GM19351 (cell line): ENCODE measurements around the gene GMPR2.
"Not testable (repeated sequence)": the region's sequence is repeated elsewhere in the genome, so short reads cannot be mapped to it uniquely, and the experiment has no call there.

Source experiments
- ATAC-seq: cut with Tn5 transposase; IDR thresholded peaks from one replicate; pipeline ENCODE4 v1.9.1; 2021; ENCODE audit warnings: mild to moderate bottlenecking, moderate library complexity; ENCODE audit not compliant: unreplicated experiment

GMPR2 gene

GRCh38 chr14:24226473-24226872, 6.3 kb upstream of the GMPR2 start:
- ATAC-seq = no peak

- ATAC-seq = no peak
Observed at GRCh38 chr14:24228902-24229301, 3.8 kb upstream of the GMPR2 start.

GRCh38 chr14:24231263-24232120, 1.2 kb upstream of the GMPR2 start:
- ATAC-seq = peak; percentile 15

GRCh38 chr14:24232121-24232644, 546 bp upstream of the GMPR2 start, which contains the start of gene NEDD8:
TSS of gene NEDD8 (minus strand) at chr14:24232367. CDS start at chr14:24232267, 100 bp downstream.
- peak; percentile 76 for ATAC-seq

GRCh38 chr14:24233538-24233866, 773 bp downstream of the GMPR2 start:
- no peak for ATAC-seq

GRCh38 chr14:24234095-24235005, 1.6 kb downstream of the GMPR2 start:
- no peak for ATAC-seq

- no peak for ATAC-seq
Observed at GRCh38 chr14:24235804-24236688, 3.3 kb downstream of the GMPR2 start.

- no peak for ATAC-seq
Observed at GRCh38 chr14:24236689-24237462, 4.1 kb downstream of the GMPR2 start.

GRCh38 chr14:24237463-24237955, 4.8 kb downstream of the GMPR2 start:
- no peak for ATAC-seq

GRCh38 chr14:24238123-24238522, 5.4 kb downstream of the GMPR2 start:
- ATAC-seq = no peak

- ATAC-seq = no peak
Observed at GRCh38 chr14:24238527-24239037, 5.9 kb downstream of the GMPR2 start.

- ATAC-seq = no peak
Observed at GRCh38 chr14:24240110-24240918, 7.6 kb downstream of the GMPR2 start.

- ATAC-seq = peak; percentile 77
Observed at GRCh38 chr14:24241829-24242443, 9.2 kb downstream of the GMPR2 start.

- ATAC-seq = no peak
Observed at GRCh38 chr14:24243336-24243836, 10.7 kb downstream of the GMPR2 start.

- ATAC-seq = not testable (repeated sequence)
Observed at GRCh38 chr14:24245350-24245749, 12.6 kb downstream of the GMPR2 start.

GRCh38 chr14:24246765-24247212, 14.1 kb downstream of the GMPR2 start:
- peak; percentile 26 for ATAC-seq

GRCh38 chr14:24247422-24247821, 14.7 kb downstream of the GMPR2 start:
- ATAC-seq = no peak
